Lower leg skin (tissue), 3 donors: Measurements from ENCODE around the gene SLC19A3.

ENCODE experiments used
- POLR2A ChIP-seq, 2 donors: fragments of 450-650 bp; IDR thresholded peaks; one replicate each; pipeline ENCODE4 v1.6.1; 2016 to 2017; ENCODE audit warnings: antibody characterized with exemption in 2 of 2, mild to moderate bottlenecking in 1 of 2, moderate library complexity in 1 of 2
- TF ChIP-seq, protein P1 (sequence below), 3 donors: fragments of 450-650 bp; IDR thresholded peaks; one replicate each; pipeline ENCODE4 v1.5.1; 2016; ENCODE audit warnings: antibody characterized with exemption in 3 of 3, mild to moderate bottlenecking in 3 of 3, moderate library complexity in 2 of 3

DNA sequence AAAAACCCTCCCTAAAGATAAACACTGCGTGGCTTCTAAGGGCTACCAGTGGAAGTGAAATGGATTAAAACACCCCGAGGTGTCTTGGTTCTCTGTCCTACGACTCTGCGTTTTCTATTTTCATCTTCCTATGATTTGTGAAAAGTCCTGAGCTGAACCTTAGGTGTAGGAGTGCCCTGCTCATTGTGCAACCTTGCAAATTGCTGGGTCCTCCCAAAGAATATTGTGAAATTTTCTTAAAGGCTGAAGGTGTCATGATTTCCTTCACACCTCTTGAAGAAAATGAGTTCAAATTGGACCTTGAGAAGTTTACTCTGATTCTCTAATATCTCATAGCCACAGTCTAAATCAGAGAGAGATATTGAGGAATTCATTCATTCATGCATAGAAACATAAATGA is 1.8 kb upstream of the SLC19A3 start:
- TF ChIP-seq, protein P1, sequence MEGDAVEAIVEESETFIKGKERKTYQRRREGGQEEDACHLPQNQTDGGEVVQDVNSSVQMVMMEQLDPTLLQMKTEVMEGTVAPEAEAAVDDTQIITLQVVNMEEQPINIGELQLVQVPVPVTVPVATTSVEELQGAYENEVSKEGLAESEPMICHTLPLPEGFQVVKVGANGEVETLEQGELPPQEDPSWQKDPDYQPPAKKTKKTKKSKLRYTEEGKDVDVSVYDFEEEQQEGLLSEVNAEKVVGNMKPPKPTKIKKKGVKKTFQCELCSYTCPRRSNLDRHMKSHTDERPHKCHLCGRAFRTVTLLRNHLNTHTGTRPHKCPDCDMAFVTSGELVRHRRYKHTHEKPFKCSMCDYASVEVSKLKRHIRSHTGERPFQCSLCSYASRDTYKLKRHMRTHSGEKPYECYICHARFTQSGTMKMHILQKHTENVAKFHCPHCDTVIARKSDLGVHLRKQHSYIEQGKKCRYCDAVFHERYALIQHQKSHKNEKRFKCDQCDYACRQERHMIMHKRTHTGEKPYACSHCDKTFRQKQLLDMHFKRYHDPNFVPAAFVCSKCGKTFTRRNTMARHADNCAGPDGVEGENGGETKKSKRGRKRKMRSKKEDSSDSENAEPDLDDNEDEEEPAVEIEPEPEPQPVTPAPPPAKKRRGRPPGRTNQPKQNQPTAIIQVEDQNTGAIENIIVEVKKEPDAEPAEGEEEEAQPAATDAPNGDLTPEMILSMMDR (IDR thresholded peaks at IDR 0.05) = no peak
- no peak for TF ChIP-seq POLR2A (IDR thresholded peaks at IDR 0.05)
